MCF 10A (cell line): ENCODE results near the gene DNHD1. TPM values are rescaled to one million over a fixed set of nuclear protein-coding genes. Genes with fewer than 3 reads are reported as not detected.

ENCODE experiments used
- BruUV-seq: library from RNA; stranded (reverse); fragments of 400-500 nt; replicated peaks from 2 replicates; lab custom pipeline; 2021; lab: Mats Ljungman, UMichigan
- CTCF ChIA-PET: fragments of 300-600 bp; sonication (Branson Sonifier 250); formaldehyde crosslinking; extraction: SDS; loops from one replicate; lab custom pipeline; 2021; ENCODE audit warnings: antibody characterized with exemption, inconsistent platforms; lab: Yijun Ruan, JAX
- POLR2A ChIA-PET: fragments of 300-600, 350-650 bp; sonication (Branson Sonifier 250); formaldehyde crosslinking; extraction: SDS; loops from one replicate; lab custom pipeline; 2020; ENCODE audit warnings: antibody characterized with exemption, inconsistent platforms; lab: Yijun Ruan, JAX
- DNase-seq: peaks from one replicate; pipeline ENCODE4 v3.0.0-alpha.2; 2018; ENCODE audit not compliant: unreplicated experiment
- H3K27ac Mint-ChIP-seq: one replicate; pipeline ENCODE4 v1.8.0; 2022; ENCODE audit warnings: mild to moderate bottlenecking, low read depth, mixed read lengths; ENCODE audit not compliant: unreplicated experiment
- H3K27me3 Mint-ChIP-seq: one replicate; pipeline ENCODE4 v1.8.0; 2022; ENCODE audit warnings: mixed read lengths; ENCODE audit not compliant: insufficient read depth, unreplicated experiment
- H3K36me3 Mint-ChIP-seq: one replicate; pipeline ENCODE4 v1.8.0; 2022; ENCODE audit warnings: mild to moderate bottlenecking, moderate library complexity, mixed read lengths; ENCODE audit not compliant: insufficient read depth, unreplicated experiment
- H3K4me1 Mint-ChIP-seq: one replicate; pipeline ENCODE4 v1.8.0; 2022; ENCODE audit warnings: mixed read lengths; ENCODE audit not compliant: insufficient read depth, unreplicated experiment
- H3K4me3 Mint-ChIP-seq: one replicate; pipeline ENCODE4 v1.8.0; 2022; ENCODE audit warnings: mild to moderate bottlenecking, moderate library complexity, mixed read lengths; ENCODE audit not compliant: unreplicated experiment
- H3K9me3 Mint-ChIP-seq: one replicate; pipeline ENCODE4 v1.8.0; 2022; ENCODE audit warnings: mixed read lengths; ENCODE audit not compliant: unreplicated experiment
- intact Hi-C: fragments of 100-400 bp; cut with micrococcal nuclease; formaldehyde crosslinking; loops from 2 replicates; pipeline ENCODE4 v1.14.1; 2022
- total RNA-seq: library from RNA; stranded (reverse); gene quantifications from 2 replicates; pipeline ENCODE4 v1.2.3, GENCODE V29; 2022
- TF ChIP-seq, protein P1 (sequence below): fragments of 200-600 bp; IDR thresholded peaks from one replicate; pipeline ENCODE4 v1.8.0; 2022; ENCODE audit warnings: antibody characterized with exemption, mild to moderate bottlenecking; ENCODE audit not compliant: unreplicated experiment

The DNHD1 gene
- total RNA-seq, 1 experiment from 2014 or later = 18.3 TPM

DNA sequence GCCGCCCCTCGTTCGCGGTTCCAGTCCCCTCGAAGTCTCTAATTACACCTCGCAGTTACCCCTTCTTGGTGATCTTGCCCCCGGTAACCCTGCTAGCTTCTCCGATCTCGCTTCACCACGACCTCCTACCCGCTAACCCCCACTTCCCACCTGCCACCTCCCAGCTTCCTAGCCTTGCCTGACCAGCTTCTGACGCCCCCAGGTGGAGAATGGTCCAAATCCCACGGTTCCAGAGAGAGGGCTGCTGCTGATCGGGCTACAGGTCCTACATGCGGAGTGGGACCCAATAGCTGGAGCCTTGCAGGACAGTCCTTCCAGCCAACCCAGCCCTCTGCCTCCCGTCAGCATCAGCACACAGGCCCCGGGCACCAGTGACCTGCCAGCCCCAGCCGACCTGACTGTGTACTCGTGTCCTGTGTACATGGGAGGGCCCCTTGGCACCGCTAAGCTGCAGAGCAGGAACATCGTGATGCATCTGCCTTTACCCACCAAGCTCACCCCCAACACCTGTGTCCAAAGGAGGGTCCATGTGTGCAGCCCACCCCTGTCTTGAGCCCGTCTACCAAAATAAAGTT, 74.4 kb downstream of the DNHD1 start:
- Mint-ChIP-seq H3K36me3 (peaks cover 8% of the 10 kb centered on the region), H3K27ac (no peak overlapping the region), H3K9me3 (no peaks in the 10 kb centered on the region), H3K4me1 (peaks cover 26% of the 10 kb centered on the region), H3K4me3 (no peak overlapping the region), H3K27me3 (no peaks in the 10 kb centered on the region)
- BruUV-seq = no TSS peak
- intact Hi-C loops = no loop called here
- TF ChIP-seq, protein P1, sequence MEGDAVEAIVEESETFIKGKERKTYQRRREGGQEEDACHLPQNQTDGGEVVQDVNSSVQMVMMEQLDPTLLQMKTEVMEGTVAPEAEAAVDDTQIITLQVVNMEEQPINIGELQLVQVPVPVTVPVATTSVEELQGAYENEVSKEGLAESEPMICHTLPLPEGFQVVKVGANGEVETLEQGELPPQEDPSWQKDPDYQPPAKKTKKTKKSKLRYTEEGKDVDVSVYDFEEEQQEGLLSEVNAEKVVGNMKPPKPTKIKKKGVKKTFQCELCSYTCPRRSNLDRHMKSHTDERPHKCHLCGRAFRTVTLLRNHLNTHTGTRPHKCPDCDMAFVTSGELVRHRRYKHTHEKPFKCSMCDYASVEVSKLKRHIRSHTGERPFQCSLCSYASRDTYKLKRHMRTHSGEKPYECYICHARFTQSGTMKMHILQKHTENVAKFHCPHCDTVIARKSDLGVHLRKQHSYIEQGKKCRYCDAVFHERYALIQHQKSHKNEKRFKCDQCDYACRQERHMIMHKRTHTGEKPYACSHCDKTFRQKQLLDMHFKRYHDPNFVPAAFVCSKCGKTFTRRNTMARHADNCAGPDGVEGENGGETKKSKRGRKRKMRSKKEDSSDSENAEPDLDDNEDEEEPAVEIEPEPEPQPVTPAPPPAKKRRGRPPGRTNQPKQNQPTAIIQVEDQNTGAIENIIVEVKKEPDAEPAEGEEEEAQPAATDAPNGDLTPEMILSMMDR = no peak
- CTCF ChIA-PET = interaction anchor here (0.6 kb wide), 2 partner anchors 17 to 128 kb away, joined by 3 read pairs; no protein-coding TSS in a partner anchor
- POLR2A ChIA-PET = no interaction called here
- DNase-seq = no peak

DNA sequence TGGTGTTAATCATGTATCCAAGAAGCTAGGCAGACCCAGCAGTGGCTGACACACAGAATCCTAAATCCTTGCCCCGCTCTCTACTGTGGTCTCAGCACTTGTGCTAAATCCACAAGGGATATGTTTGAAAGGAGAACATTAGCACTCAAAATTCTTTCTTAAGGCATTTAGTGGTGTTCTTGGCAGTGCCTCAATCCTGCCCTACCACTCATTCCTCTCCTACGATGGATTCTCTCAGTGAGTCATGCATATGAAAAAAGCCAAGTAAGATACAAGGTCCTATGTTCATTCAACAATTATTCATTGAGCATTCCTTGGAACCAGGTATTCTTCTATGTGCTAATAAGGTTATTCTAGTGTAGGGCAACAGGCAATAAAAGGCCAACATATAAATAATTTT, 75.1 kb downstream of the DNHD1 start:
- CTCF ChIA-PET = interaction anchor here (1.5 kb wide), 1 partner anchor 9 kb away, joined by 3 read pairs; no protein-coding TSS in a partner anchor

DNA sequence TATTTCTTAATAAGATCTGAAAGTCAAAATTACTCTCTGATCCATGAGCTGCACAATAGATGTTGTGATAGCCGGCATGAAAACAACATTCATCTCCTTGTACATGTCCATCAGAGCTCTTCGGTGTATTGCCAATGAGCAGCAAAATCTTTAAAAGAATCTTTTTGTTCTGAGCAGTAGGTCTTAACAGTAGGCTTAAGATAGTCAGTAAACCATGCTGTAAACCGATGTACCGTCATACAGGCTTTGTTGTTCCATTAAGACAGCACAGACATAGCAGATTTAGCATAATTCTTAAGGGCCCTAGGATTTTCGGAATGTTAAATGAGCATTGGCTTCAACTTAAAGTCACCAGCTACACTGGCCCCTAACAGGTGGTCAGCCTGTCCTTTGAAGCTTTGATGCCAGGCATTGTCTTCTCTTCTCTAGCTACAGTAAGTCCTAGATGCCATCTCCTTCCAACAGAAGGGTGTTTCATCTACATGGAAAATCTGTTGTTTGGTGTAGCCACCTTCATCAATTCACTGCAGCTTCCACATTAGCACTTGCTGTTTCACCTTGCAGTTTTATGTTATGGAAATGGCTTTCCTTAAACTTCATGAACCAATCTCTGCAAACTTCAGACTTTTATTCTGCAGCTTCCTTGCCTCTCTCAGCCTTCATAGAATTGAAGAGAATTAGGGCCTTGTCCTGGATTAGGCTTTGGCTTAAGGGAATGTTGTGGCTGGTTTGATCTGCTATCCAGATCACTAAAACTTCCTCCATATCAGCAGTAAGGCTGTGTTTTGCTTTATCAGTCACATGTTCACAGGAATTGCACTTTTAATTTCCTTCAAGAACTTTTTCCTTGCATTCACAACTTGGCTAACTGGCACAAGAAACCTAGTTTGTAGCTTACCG, 78.0 kb downstream of the DNHD1 start:
- H3K9me3 Mint-ChIP-seq = no peaks in the 10 kb centered on the region
- no peaks in the 10 kb centered on the region for H3K27me3 Mint-ChIP-seq
- no TSS peak for BruUV-seq
- H3K36me3 Mint-ChIP-seq = peaks cover 8% of the 10 kb centered on the region
- ChIA-PET CTCF (interaction anchor here (0.6 to 1.5 kb wide), 3 partner anchors 44 to 1798 kb away, joined by 4 to 5 read pairs (median 5); no protein-coding TSS in a partner anchor), POLR2A (interaction anchor here (0.6 kb wide), 2 partner anchors 12 to 81 kb away, joined by 3 read pairs; no protein-coding TSS in a partner anchor)
- TF ChIP-seq, protein P1 = no peak
- peaks cover 10% of the 10 kb centered on the region for H3K4me1 Mint-ChIP-seq
- no peak for DNase-seq
- intact Hi-C loops = no loop called here
- H3K4me3 Mint-ChIP-seq = no peak overlapping the region
- no peak overlapping the region for H3K27ac Mint-ChIP-seq

More for the DNA sequence above, 75.1 kb downstream of the DNHD1 start:
- peaks cover 26% of the 10 kb centered on the region for H3K4me1 Mint-ChIP-seq
- no peak overlapping the region for H3K4me3 Mint-ChIP-seq
- peak overlapping the region; percentile 33 for H3K27ac Mint-ChIP-seq
- H3K27me3 Mint-ChIP-seq = no peaks in the 10 kb centered on the region
- peaks cover 8% of the 10 kb centered on the region for H3K36me3 Mint-ChIP-seq
- BruUV-seq = no TSS peak
- TF ChIP-seq, protein P1 = no peak
- intact Hi-C loops = no loop called here
- POLR2A ChIA-PET = no interaction called here
- H3K9me3 Mint-ChIP-seq = no peaks in the 10 kb centered on the region
- DNase-seq = peak; percentile 26
